Stomach (tissue), 9 donors: ENCODE measurements around the gene PARD3. TPM values are rescaled to one million over a fixed set of nuclear protein-coding genes. Genes with fewer than 3 reads are reported as not detected.

ENCODE experiments used
- DNase-seq, 2 donors: peaks; one replicate each; pipeline versions ENCODE4 v3.0.0 to v3.0.0-alpha.2; 2013 to 2019
- H3K27ac ChIP-seq, 5 donors: fragments of 200-600 bp in 4 of 5; sonication (generic) in 4 of 5; one replicate each; pipeline ENCODE4 v1.5.1; 2013 to 2019; ENCODE audit warnings: mild to moderate bottlenecking in 1 of 5, moderate library complexity in 1 of 5
- H3K27me3 ChIP-seq, 3 donors: fragments of 200-600 bp; sonication (generic); one replicate each; pipeline ENCODE4 v1.5.1; 2017 to 2019; ENCODE audit warnings: mixed run types in 1 of 3
- H3K36me3 ChIP-seq, 4 donors: fragments of 200-600 bp; sonication (generic); 1 replicate in 3 of 4; 2 replicates in 1 of 4; pipeline ENCODE4 v1.5.1; 2016 to 2019
- H3K4me1 ChIP-seq, 4 donors: fragments of 200-600 bp; sonication (generic); one replicate each; pipeline ENCODE4 v1.5.1; 2016 to 2019
- H3K4me3 ChIP-seq, 4 donors: fragments of 200-600 bp; sonication (generic) in 3 of 4; one replicate each; pipeline ENCODE4 v1.5.1; 2016 to 2019; ENCODE audit warnings: mild to moderate bottlenecking in 1 of 4
- H3K9me3 ChIP-seq, 4 donors: fragments of 200-600 bp; sonication (generic); one replicate each; pipeline ENCODE4 v1.5.1; 2016 to 2019
- CTCF ChIP-seq, 7 experiments: fragments of 450-650 bp in 4 of 7; fragments of 200-600 bp in 3 of 7; sonication (generic) in 3 of 7; IDR thresholded peaks; one replicate each; pipeline ENCODE4 v1.5.1; 2016 to 2019; ENCODE audit warnings: antibody characterized with exemption in 7 of 7, control low read depth in 2 of 7, mild to moderate bottlenecking in 1 of 7
- EP300 ChIP-seq: sonication (generic); formaldehyde crosslinking; IDR thresholded peaks from one replicate; pipeline ENCODE4 v1.6.1; 2017; ENCODE audit warnings: antibody characterized with exemption
- POLR2A ChIP-seq, 4 donors: fragments of 450-650 bp; IDR thresholded peaks; one replicate each; pipeline ENCODE4 v1.6.1; 2016; ENCODE audit warnings: antibody characterized with exemption in 4 of 4, control low read depth in 2 of 4, mild to moderate bottlenecking in 1 of 4, moderate library complexity in 1 of 4
- POLR2AphosphoS5 ChIP-seq, 3 donors: sonication (generic); formaldehyde crosslinking; IDR thresholded peaks; one replicate each; pipeline ENCODE4 v1.6.1; 2016; ENCODE audit warnings: antibody characterized with exemption in 3 of 3
- WGBS, 5 donors: extraction: QIAGEN DNeasy Blood & Tissue Kit in 3 of 5; methylation state at CpG; one replicate each; pipeline versions ENCODE4 v1.1.5 to v1.1.7; 2013 to 2018; 5-methylcytosine and 5-hydroxymethylcytosine counted together
- intact Hi-C: fragments of 100-400 bp; cut with DNase I; formaldehyde crosslinking; loops from one replicate; pipeline ENCODE4 v1.15.1; 2023; ENCODE audit warnings: low total_unique reads
- polyA plus RNA-seq, 3 donors: library from polyadenylated mRNA; stranded (reverse); fragments of 200-250 nt; gene quantifications; one replicate each; pipeline ENCODE4 v1.2.3, GENCODE V29; 2013
- total RNA-seq, 5 donors: library from RNA; depleted of rRNA; stranded (reverse); fragments of >200 nt; gene quantifications; one replicate each; pipeline versions ENCODE4 v1.1.0 to v1.2.3, GENCODE V29; 2014 to 2016
- donor health status: healthy with polysubstance abuse.
- donor health status: Bipolar disorder and iron deficiency.
- donor health status: healthy.

Gene PARD3
- total and polyA plus RNA-seq, 8 donors: 13.7 to 118 (median 31.8) TPM

GRCh38 chr10:34474555-34475273 is 340.4 kb downstream of the PARD3 start:
- TF ChIP-seq CTCF (IDR thresholded peaks at IDR 0.05) (no peak), POLR2AphosphoS5 (IDR thresholded peaks at IDR 0.05) (no peak), EP300 (no peak), POLR2A (IDR thresholded peaks at IDR 0.05) (no peak)
- Histone ChIP-seq H3K4me3 (no peak overlapping the region), H3K4me1 (peaks cover 0 to 12% (median 0%) of the 10 kb centered on the region in 4 donors), H3K9me3 (no peaks in the 10 kb centered on the region), H3K27ac (no peak overlapping the region), H3K27me3 (no peaks in the 10 kb centered on the region), H3K36me3 (peaks cover 0 to 4% (median 0%) of the 10 kb centered on the region in 4 donors)
- DNase-seq: no peak
- WGBS, 5 donors: 90 to 95% (median 93%) methylated on average over 5 of the region's 5 CpGs
- intact Hi-C loops: no loop called here

GRCh38 chr10:34474009-34474376 is 341.1 kb downstream of the PARD3 start:
- H3K27me3 ChIP-seq: no peaks in the 10 kb centered on the region
- 89 to 100% (median 97%) methylated on average over 2 of the region's 2 CpGs for WGBS, 5 donors
- intact Hi-C loops: no loop called here
- peaks cover 0 to 12% (median 0%) of the 10 kb centered on the region in 4 donors for H3K4me1 ChIP-seq
- no peak overlapping the region for H3K27ac ChIP-seq
- peaks cover 0 to 7% (median 0%) of the 10 kb centered on the region in 4 donors for H3K36me3 ChIP-seq
- no peak for TF ChIP-seq POLR2AphosphoS5 (IDR thresholded peaks at IDR 0.05)
- TF ChIP-seq EP300: no peak
- no peak for TF ChIP-seq POLR2A (IDR thresholded peaks at IDR 0.05)
- TF ChIP-seq CTCF (IDR thresholded peaks at IDR 0.05): no peak
- no peak for DNase-seq
- H3K4me3 ChIP-seq: no peak overlapping the region
- H3K9me3 ChIP-seq: no peaks in the 10 kb centered on the region

GRCh38 chr10:34473174-34474008 is 341.7 kb downstream of the PARD3 start:
- TF ChIP-seq CTCF (IDR thresholded peaks at IDR 0.05) (no peak), POLR2A (IDR thresholded peaks at IDR 0.05) (no peak), EP300 (no peak), POLR2AphosphoS5 (IDR thresholded peaks at IDR 0.05) (no peak)
- no peaks in the 10 kb centered on the region for H3K9me3 ChIP-seq
- H3K27me3 ChIP-seq: no peaks in the 10 kb centered on the region
- H3K36me3 ChIP-seq: peaks cover 0 to 7% (median 0%) of the 10 kb centered on the region in 4 donors
- no peak for DNase-seq
- no peak overlapping the region for H3K27ac ChIP-seq
- 71 to 82% (median 78%) methylated on average over 7 of the region's 7 CpGs for WGBS, 5 donors
- H3K4me3 ChIP-seq: no peak overlapping the region
- intact Hi-C loops: no loop called here
- H3K4me1 ChIP-seq: peaks cover 0 to 12% (median 0%) of the 10 kb centered on the region in 4 donors

GRCh38 chr10:34470307-34470706 is 344.8 kb downstream of the PARD3 start:
- H3K9me3 ChIP-seq: no peaks in the 10 kb centered on the region
- TF ChIP-seq CTCF (IDR thresholded peaks at IDR 0.05): no peak
- DNase-seq: no peak
- intact Hi-C loops: no loop called here
- 93 to 96% (median 96%) methylated on average over 5 of the region's 5 CpGs for WGBS, 5 donors
- H3K4me3 ChIP-seq: no peak overlapping the region
- H3K36me3 ChIP-seq: peaks cover 0 to 7% (median 3%) of the 10 kb centered on the region in 4 donors
- H3K27me3 ChIP-seq: no peaks in the 10 kb centered on the region
- H3K27ac ChIP-seq: no peak overlapping the region
- peaks cover 0 to 12% (median 0%) of the 10 kb centered on the region in 4 donors for H3K4me1 ChIP-seq
